Heart left ventricle (tissue), 13 donors: ENCODE measurements around the gene NAB2.

Source experiments
- POLR2A ChIP-seq, 2 donors: fragments of 450-650 bp; IDR thresholded peaks; one replicate each; pipeline ENCODE4 v1.6.1; 2017; ENCODE audit warnings: antibody characterized with exemption in 2 of 2, mild to moderate bottlenecking in 2 of 2, moderate library complexity in 2 of 2
- TF ChIP-seq, protein P1 (sequence below), 12 donors: fragments of 200-600 bp; sonication (generic) in 4 of 12; IDR thresholded peaks; one replicate each; pipeline versions ENCODE4 v1.5.0 to v1.8.0; 2018 to 2022; ENCODE audit warnings: antibody characterized with exemption in 12 of 12, mild to moderate bottlenecking in 5 of 12
- donor health status: ischemic (EF 13 %, LVEDD 7.1; RV severe dilation, severe dysfunction).
- donor health status: DM: no; HTN: yes; CAD: no.
- donor health status: DM: no; HTN: no; CAD: no.
- donor health status: ischemic (EF 25% LVEDD 6.9; RV normal size, moderate dysfunction).
- donor health status: ischemic (EF 25% LVEDD 5.7; RV mildly dilated, moderate dysfunction).
- donor health status: ischemic (EF 35%, LVEDD 5.7; RV mildly dilated, moderate dysfunction).
- donor health status: nonischemic (EF 11% LVEDD 7.7; RV severe dilation, severe dysfunction).
- donor health status: DM: yes; HTN: yes; CAD: no.
- donor health status: PGD.
- donor health status: ischemic (EF 29% LVEDD 5.4; RV normal size, mild dysfunction).
- donor health status: nonischemic (EF 23%, LVEDD 6.1; RV moderate dilation, normal function).

DNA sequence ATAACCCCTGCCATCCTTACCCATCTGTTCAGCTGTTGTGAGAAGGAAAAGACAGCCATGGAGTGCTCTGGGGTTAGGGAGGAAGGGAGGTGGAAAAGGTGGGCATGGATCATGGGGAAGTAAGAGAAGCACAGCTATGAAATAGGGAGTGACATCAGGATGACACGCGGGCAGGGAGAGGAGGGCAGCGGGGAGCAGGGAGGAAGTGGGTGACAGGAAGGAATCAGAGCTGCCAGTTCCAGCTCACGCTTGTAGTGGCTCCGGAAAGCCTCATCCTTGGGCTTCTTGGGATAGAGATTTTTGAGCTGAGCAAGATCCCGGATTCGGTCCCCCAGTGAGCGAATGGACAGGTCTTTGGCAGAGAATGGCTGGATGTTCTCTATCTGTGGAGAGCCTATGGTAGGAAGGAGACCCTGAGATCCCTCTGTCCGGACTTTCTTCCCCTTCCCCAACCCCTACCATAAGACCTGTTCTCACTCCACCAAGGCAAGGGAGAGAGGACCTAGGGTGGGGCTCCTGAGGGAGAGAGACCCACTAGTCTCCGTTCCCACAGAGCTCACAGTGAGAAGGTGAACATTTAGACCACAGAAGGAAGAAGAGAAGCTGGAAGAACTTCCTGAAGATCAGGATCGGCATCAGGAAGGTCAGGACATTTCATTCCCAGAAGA lies 10.3 kb downstream of the NAB2 start:
- TF ChIP-seq, protein P1, sequence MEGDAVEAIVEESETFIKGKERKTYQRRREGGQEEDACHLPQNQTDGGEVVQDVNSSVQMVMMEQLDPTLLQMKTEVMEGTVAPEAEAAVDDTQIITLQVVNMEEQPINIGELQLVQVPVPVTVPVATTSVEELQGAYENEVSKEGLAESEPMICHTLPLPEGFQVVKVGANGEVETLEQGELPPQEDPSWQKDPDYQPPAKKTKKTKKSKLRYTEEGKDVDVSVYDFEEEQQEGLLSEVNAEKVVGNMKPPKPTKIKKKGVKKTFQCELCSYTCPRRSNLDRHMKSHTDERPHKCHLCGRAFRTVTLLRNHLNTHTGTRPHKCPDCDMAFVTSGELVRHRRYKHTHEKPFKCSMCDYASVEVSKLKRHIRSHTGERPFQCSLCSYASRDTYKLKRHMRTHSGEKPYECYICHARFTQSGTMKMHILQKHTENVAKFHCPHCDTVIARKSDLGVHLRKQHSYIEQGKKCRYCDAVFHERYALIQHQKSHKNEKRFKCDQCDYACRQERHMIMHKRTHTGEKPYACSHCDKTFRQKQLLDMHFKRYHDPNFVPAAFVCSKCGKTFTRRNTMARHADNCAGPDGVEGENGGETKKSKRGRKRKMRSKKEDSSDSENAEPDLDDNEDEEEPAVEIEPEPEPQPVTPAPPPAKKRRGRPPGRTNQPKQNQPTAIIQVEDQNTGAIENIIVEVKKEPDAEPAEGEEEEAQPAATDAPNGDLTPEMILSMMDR (IDR thresholded peaks at IDR 0.05) = no peak
- TF ChIP-seq POLR2A (IDR thresholded peaks at IDR 0.05) = no peak
